Germinal center (tissue), 1 donor: ENCODE data around the gene AASS.

Experiments
- DNase-seq: peaks from one replicate; pipeline ENCODE4 v3.0.0; 2012; ENCODE audit warnings: mixed read lengths, low spot score

AASS gene

GRCh38 chr7:122038904-122039303, 105.1 kb downstream of the AASS start:
- DNase-seq = no peak

GRCh38 chr7:122038134-122038533, 105.9 kb downstream of the AASS start:
- DNase-seq = no peak

DNA sequence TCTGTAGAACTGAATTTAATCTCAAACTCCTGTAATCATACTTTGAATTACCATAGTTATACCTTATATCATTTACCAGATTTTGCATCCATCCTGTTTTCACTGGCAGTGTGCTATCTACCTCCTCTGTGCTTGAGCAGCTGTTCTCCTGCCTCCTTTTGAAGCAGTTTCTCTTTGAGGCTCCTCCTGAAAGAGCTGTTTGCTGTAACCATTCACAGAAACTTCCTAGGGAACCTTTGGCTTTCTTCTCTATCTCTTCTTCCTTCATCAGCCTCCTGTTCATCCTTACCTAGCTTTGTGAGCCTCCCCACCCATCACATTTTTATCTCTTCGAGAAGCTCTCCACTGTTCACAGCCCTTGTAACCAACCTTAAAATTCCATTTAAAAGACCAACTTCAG, 108.2 kb downstream of the AASS start:
- DNase-seq = no peak

GRCh38 chr7:122033641-122034040, 110.4 kb downstream of the AASS start:
- DNase-seq = no peak

GRCh38 chr7:122027058-122027457, 117.0 kb downstream of the AASS start:
- DNase-seq = no peak
